Natural killer cell (primary cell): Measurements from ENCODE around the gene BBS9. TPM values are rescaled to one million over a fixed set of nuclear protein-coding genes. Genes with fewer than 3 reads are reported as not detected.

ENCODE experiments used
- ATAC-seq, 3 donors: fragments of 150-1000 bp in 2 of 3; fragments of 200-7000 bp in 1 of 3; cut with Tn5 transposase; 1 replicate in 1 of 3; 2 replicates in 2 of 3; pipeline ENCODE4 v1.10.0; 2021; ENCODE audit warnings: mild to moderate bottlenecking in 2 of 3, moderate library complexity in 2 of 3
- DNase-seq, 2 donors: peaks; one replicate each; pipeline versions ENCODE4 v3.0.0 to v3.0.0-alpha.2; 2013 to 2021; ENCODE audit warnings: mixed read lengths in 1 of 2
- H3K27ac ChIP-seq: one replicate; pipeline ENCODE4 v1.5.1; 2013; ENCODE audit warnings: mild to moderate bottlenecking, low read length
- H3K27me3 ChIP-seq: one replicate; pipeline ENCODE4 v1.6.1; 2013; ENCODE audit warnings: low read length; ENCODE audit not compliant: control insufficient read depth, insufficient read depth
- H3K36me3 ChIP-seq: one replicate; pipeline ENCODE4 v1.6.1; 2013; ENCODE audit warnings: low read length; ENCODE audit not compliant: control insufficient read depth, insufficient read depth
- H3K4me1 ChIP-seq: one replicate; pipeline ENCODE4 v1.6.1; 2013; ENCODE audit warnings: low read length; ENCODE audit not compliant: control insufficient read depth, insufficient read depth
- H3K4me3 ChIP-seq: one replicate; pipeline ENCODE4 v1.5.1; 2013; ENCODE audit warnings: low read length
- H3K9me3 ChIP-seq: one replicate; pipeline ENCODE4 v1.6.1; 2013; ENCODE audit warnings: low read length; ENCODE audit not compliant: control insufficient read depth, insufficient read depth
- H3K27ac Mint-ChIP-seq, 2 donors: one replicate each; pipeline ENCODE4 v1.8.0; 2022; ENCODE audit warnings: mild to moderate bottlenecking in 2 of 2, mixed read lengths in 2 of 2, moderate library complexity in 1 of 2
- H3K27me3 Mint-ChIP-seq, 2 donors: one replicate each; pipeline ENCODE4 v1.8.0; 2022; ENCODE audit warnings: low read depth in 2 of 2, mixed read lengths in 2 of 2
- H3K36me3 Mint-ChIP-seq: one replicate; pipeline ENCODE4 v1.8.0; 2022; ENCODE audit warnings: mixed read lengths
- H3K4me1 Mint-ChIP-seq, 2 donors: one replicate each; pipeline ENCODE4 v1.8.0; 2022; ENCODE audit warnings: mixed read lengths in 2 of 2
- H3K4me3 Mint-ChIP-seq: one replicate; pipeline ENCODE4 v1.8.0; 2022; ENCODE audit warnings: mild to moderate bottlenecking, moderate library complexity, mixed read lengths
- H3K9me3 Mint-ChIP-seq, 2 donors: one replicate each; pipeline ENCODE4 v1.8.0; 2022; ENCODE audit warnings: mixed read lengths in 2 of 2
- CTCF ChIP-seq: fragments of 200-600 bp; IDR thresholded peaks from one replicate; pipeline ENCODE4 v1.8.0; 2022; ENCODE audit warnings: antibody characterized with exemption
- WGBS: methylation state at CpG from one replicate; pipeline ENCODE4 v1.1.7; 2013; ENCODE audit warnings: missing lambda C conversion rate; ENCODE audit not compliant: insufficient coverage; 5-methylcytosine and 5-hydroxymethylcytosine counted together
- intact Hi-C: fragments of 100-400 bp; cut with micrococcal nuclease; formaldehyde crosslinking; loops from one replicate; pipeline ENCODE4 v1.14.2; 2022
- total RNA-seq, 4 donors: library from RNA; stranded (reverse); fragments of 120-200 nt in 1 of 4; gene quantifications; one replicate each; pipeline versions ENCODE4 v1.2.3 to v1.2.4, GENCODE V29; 2013 to 2022

Gene BBS9
- total RNA-seq, 3 donors from 2014 or later (not counting 1 experiment from before 2014, with no cell fraction given): 25.1 to 34.6 (median 34.4) TPM

GRCh38 chr7:33185786-33186185 lies 56.4 kb downstream of the BBS9 start:
- H3K9me3 ChIP-seq: no peaks in the 10 kb centered on the region
- no peaks in the 10 kb centered on the region for H3K9me3 Mint-ChIP-seq
- H3K4me1 ChIP-seq: no peaks in the 10 kb centered on the region
- no peaks in the 10 kb centered on the region for H3K36me3 ChIP-seq
- WGBS: 72% methylated on average over 3 of the region's 3 CpGs
- H3K27ac ChIP-seq: no peak overlapping the region
- peak; percentile 49 for TF ChIP-seq CTCF
- intact Hi-C loops: loop anchor here (1.0 to 5.0 kb wide), 2 partner anchors 748 to 982 kb away; no protein-coding TSS in a partner anchor
- peaks cover 5% of the 10 kb centered on the region in 2 donors for H3K4me1 Mint-ChIP-seq
- no peaks in the 10 kb centered on the region for H3K27me3 ChIP-seq
- peak in 1 of 2 donors; percentile 64 for DNase-seq
- H3K27ac Mint-ChIP-seq: no peak overlapping the region
- H3K27me3 Mint-ChIP-seq: no peaks in the 10 kb centered on the region
- no peak overlapping the region for H3K4me3 ChIP-seq
- no peaks in the 10 kb centered on the region for H3K36me3 Mint-ChIP-seq
- H3K4me3 Mint-ChIP-seq: no peak overlapping the region
- ATAC-seq: peak in 1 of 3 donors; percentile 53

GRCh38 chr7:33186192-33186591 lies 56.8 kb downstream of the BBS9 start:
- no peaks in the 10 kb centered on the region for H3K27me3 Mint-ChIP-seq
- H3K36me3 ChIP-seq: no peaks in the 10 kb centered on the region
- no peak for DNase-seq
- H3K27me3 ChIP-seq: no peaks in the 10 kb centered on the region
- no peak overlapping the region for H3K4me3 ChIP-seq
- ATAC-seq: no peak
- intact Hi-C loops: loop anchor here (5.0 kb wide), 1 partner anchor 981 kb away; no protein-coding TSS in a partner anchor
- H3K4me3 Mint-ChIP-seq: no peak overlapping the region
- peaks cover 3% of the 10 kb centered on the region for H3K4me1 ChIP-seq
- no peaks in the 10 kb centered on the region for H3K36me3 Mint-ChIP-seq
- no CpG with 5 or more reads among the region's 1 CpG for WGBS
- no peaks in the 10 kb centered on the region for H3K9me3 Mint-ChIP-seq
- H3K4me1 Mint-ChIP-seq: peaks cover 9% of the 10 kb centered on the region in 2 donors
- H3K27ac ChIP-seq: no peak overlapping the region
- H3K9me3 ChIP-seq: no peaks in the 10 kb centered on the region
- TF ChIP-seq CTCF: no peak
- no peak overlapping the region for H3K27ac Mint-ChIP-seq

- intact Hi-C loops: no loop called here
- ATAC-seq: no peak
Measured at GRCh38 chr7:33190688-33191304, 61.4 kb downstream of the BBS9 start.

More at GRCh38 chr7:33190688-33191304, 61.4 kb downstream of the BBS9 start:
- H3K4me3 Mint-ChIP-seq: peak overlapping the region; percentile 8
- DNase-seq: no peak
- H3K27me3 ChIP-seq: no peaks in the 10 kb centered on the region
- no peaks in the 10 kb centered on the region for H3K9me3 Mint-ChIP-seq
- H3K4me1 ChIP-seq: peaks cover 3% of the 10 kb centered on the region
- 95% methylated on average over 2 of the region's 2 CpGs for WGBS
- peaks cover 13 to 25% of the 10 kb centered on the region in 2 donors for H3K4me1 Mint-ChIP-seq
- H3K36me3 ChIP-seq: no peaks in the 10 kb centered on the region
- no peak overlapping the region for H3K4me3 ChIP-seq
- H3K36me3 Mint-ChIP-seq: no peaks in the 10 kb centered on the region
- H3K27me3 Mint-ChIP-seq: no peaks in the 10 kb centered on the region
- no peak overlapping the region for H3K27ac ChIP-seq
- H3K27ac Mint-ChIP-seq: peak overlapping the region; percentile 67 to 81
- TF ChIP-seq CTCF: no peak
- no peaks in the 10 kb centered on the region for H3K9me3 ChIP-seq
